Omental fat pad (tissue), 4 donors: ENCODE data around the gene PACRG. TPM values are rescaled to one million over a fixed set of nuclear protein-coding genes. Genes with fewer than 3 reads are reported as not detected.

Experiments
- ATAC-seq: fragments of 150-250 bp; one replicate; pipeline ENCODE4 v1.9.1; 2016; ENCODE audit warnings: mild to moderate bottlenecking, moderate library complexity; ENCODE audit not compliant: low FRiP score
- DNase-seq: peaks from one replicate; pipeline ENCODE4 v3.0.0-alpha.2; 2019; ENCODE audit warnings: low spot score
- total RNA-seq, 4 donors: library from RNA; depleted of rRNA; stranded (reverse); fragments of >200 nt; gene quantifications; one replicate each; pipeline ENCODE4 v1.1.0, GENCODE V29; 2016
- TF ChIP-seq, protein P1 (sequence below), 3 donors: fragments of 450-650 bp; IDR thresholded peaks; one replicate each; pipeline ENCODE4 v1.5.1; 2016 to 2017; ENCODE audit warnings: antibody characterized with exemption in 3 of 3, mild to moderate bottlenecking in 3 of 3, moderate library complexity in 2 of 3

The PACRG gene
- total RNA-seq, 4 donors from 2014 or later = 0.48 to 2.5 (median 1.3) TPM; not detected in 1

GRCh38 chr6:162863821-162864220, 136.0 kb downstream of the PACRG start:
- ATAC-seq (no peak), DNase-seq (no peak)
- TF ChIP-seq, protein P1, sequence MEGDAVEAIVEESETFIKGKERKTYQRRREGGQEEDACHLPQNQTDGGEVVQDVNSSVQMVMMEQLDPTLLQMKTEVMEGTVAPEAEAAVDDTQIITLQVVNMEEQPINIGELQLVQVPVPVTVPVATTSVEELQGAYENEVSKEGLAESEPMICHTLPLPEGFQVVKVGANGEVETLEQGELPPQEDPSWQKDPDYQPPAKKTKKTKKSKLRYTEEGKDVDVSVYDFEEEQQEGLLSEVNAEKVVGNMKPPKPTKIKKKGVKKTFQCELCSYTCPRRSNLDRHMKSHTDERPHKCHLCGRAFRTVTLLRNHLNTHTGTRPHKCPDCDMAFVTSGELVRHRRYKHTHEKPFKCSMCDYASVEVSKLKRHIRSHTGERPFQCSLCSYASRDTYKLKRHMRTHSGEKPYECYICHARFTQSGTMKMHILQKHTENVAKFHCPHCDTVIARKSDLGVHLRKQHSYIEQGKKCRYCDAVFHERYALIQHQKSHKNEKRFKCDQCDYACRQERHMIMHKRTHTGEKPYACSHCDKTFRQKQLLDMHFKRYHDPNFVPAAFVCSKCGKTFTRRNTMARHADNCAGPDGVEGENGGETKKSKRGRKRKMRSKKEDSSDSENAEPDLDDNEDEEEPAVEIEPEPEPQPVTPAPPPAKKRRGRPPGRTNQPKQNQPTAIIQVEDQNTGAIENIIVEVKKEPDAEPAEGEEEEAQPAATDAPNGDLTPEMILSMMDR (IDR thresholded peaks at IDR 0.05) = no peak

DNA sequence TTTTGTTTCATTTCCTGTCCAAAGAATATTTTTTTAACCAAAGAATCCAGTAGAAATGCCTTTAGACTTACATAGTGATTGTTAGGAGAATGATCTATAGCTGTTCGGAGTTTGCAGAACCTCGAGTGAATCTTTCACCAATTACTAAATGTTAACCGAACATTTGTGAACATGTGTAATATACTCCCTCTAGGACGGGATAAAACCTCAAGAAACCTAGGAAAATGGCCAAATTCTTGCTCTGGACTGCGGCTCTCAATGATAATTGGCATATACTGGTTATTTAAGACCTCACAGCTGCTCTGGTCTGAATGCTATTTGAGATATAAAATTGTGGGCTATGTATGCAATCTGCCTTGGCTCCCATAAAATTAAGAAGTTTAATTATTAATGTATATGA, 137.1 kb downstream of the PACRG start:
- TF ChIP-seq, protein P1 (IDR thresholded peaks at IDR 0.05) = no peak
- no peak for ATAC-seq
- no peak for DNase-seq

GRCh38 chr6:162866656-162867055, 138.9 kb downstream of the PACRG start:
- TF ChIP-seq, protein P1 (IDR thresholded peaks at IDR 0.05) = no peak
- no peak for ATAC-seq
- no peak for DNase-seq

- ATAC-seq (no peak), DNase-seq (no peak)
- TF ChIP-seq, protein P1 (IDR thresholded peaks at IDR 0.05) = no peak
Measured at GRCh38 chr6:162868397-162868796, 140.6 kb downstream of the PACRG start.

- DNase-seq (no peak), ATAC-seq (no peak)
- TF ChIP-seq, protein P1 (IDR thresholded peaks at IDR 0.05) = no peak
Measured at GRCh38 chr6:162871966-162872365, 144.2 kb downstream of the PACRG start.

- DNase-seq (no peak), ATAC-seq (no peak)
- TF ChIP-seq, protein P1 (IDR thresholded peaks at IDR 0.05) = no peak
Measured at GRCh38 chr6:162873537-162873936, 145.8 kb downstream of the PACRG start.

DNA sequence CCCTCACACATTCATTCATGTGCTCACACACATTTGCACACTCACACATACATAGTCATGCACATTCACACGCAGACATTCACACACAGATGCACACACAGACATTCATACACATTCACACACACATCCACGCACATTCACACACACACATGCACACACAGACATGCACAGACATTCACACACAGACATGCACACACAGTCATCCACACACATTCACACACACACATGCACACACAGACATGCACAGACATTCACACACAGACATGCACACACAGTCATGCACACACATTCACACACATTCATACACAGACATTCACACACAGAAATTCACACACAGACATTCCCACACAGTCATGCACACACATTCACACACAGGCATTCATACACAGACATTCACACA, 147.3 kb downstream of the PACRG start:
- DNase-seq (no peak), ATAC-seq (no peak)
- TF ChIP-seq, protein P1 (IDR thresholded peaks at IDR 0.05) = no peak
